ENCODE results near the gene STOX2. TPM values are rescaled to one million over a fixed set of nuclear protein-coding genes. Genes with fewer than 3 reads are reported as not detected.

Gene STOX2
- total RNA-seq, 1 experiment from 2014 or later: 2.2 TPM

GRCh38 chr4:183889190-183889589, 15.9 kb upstream of the STOX2 start:
- no peak for DNase-seq (ENCODE audit: extremely low read depth, low read depth)

GRCh38 chr4:183897193-183897592, 7.9 kb upstream of the STOX2 start:
- DNase-seq (ENCODE audit: extremely low read depth, low read depth): no peak

- no peak for DNase-seq (ENCODE audit: extremely low read depth, low read depth)
Measured at GRCh38 chr4:183898456-183898855, 6.7 kb upstream of the STOX2 start.

GRCh38 chr4:183903021-183903760, 1.9 kb upstream of the STOX2 start:
- no peak for DNase-seq (ENCODE audit: extremely low read depth, low read depth)

- DNase-seq (ENCODE audit: extremely low read depth, low read depth): no peak
Measured at GRCh38 chr4:183905593-183906488, 734 bp downstream of the STOX2 start.

- no peak for DNase-seq (ENCODE audit: extremely low read depth, low read depth)
Measured at GRCh38 chr4:183906489-183906738, 1.3 kb downstream of the STOX2 start.

- no peak for DNase-seq (ENCODE audit: extremely low read depth, low read depth)
Measured at GRCh38 chr4:183906739-183907651, 1.9 kb downstream of the STOX2 start.

GRCh38 chr4:183907871-183908683, 3.0 kb downstream of the STOX2 start:
- no peak for DNase-seq (ENCODE audit: extremely low read depth, low read depth)

- no peak for DNase-seq (ENCODE audit: extremely low read depth, low read depth)
Measured at GRCh38 chr4:183909187-183909586, 4.1 kb downstream of the STOX2 start.

GRCh38 chr4:183909801-183910200, 4.7 kb downstream of the STOX2 start:
- DNase-seq (ENCODE audit: extremely low read depth, low read depth): no peak

- no peak for DNase-seq (ENCODE audit: extremely low read depth, low read depth)
Measured at GRCh38 chr4:183912585-183912984, 7.5 kb downstream of the STOX2 start.

- DNase-seq (ENCODE audit: extremely low read depth, low read depth): no peak
Measured at GRCh38 chr4:183915976-183916375, 10.9 kb downstream of the STOX2 start.

- no peak for DNase-seq (ENCODE audit: extremely low read depth, low read depth)
Measured at GRCh38 chr4:183918696-183919095, 13.6 kb downstream of the STOX2 start.

- no peak for DNase-seq (ENCODE audit: extremely low read depth, low read depth)
Measured at GRCh38 chr4:183919141-183919540, 14.0 kb downstream of the STOX2 start.

- DNase-seq (ENCODE audit: extremely low read depth, low read depth): no peak
Measured at GRCh38 chr4:183920512-183920911, 15.4 kb downstream of the STOX2 start.

GRCh38 chr4:183921335-183921734, 16.2 kb downstream of the STOX2 start:
- no peak for DNase-seq (ENCODE audit: extremely low read depth, low read depth)

GRCh38 chr4:183924362-183925044, 19.4 kb downstream of the STOX2 start:
- no peak for DNase-seq (ENCODE audit: extremely low read depth, low read depth)

- DNase-seq (ENCODE audit: extremely low read depth, low read depth): no peak
Measured at GRCh38 chr4:183926950-183927349, 21.8 kb downstream of the STOX2 start.

- DNase-seq (ENCODE audit: extremely low read depth, low read depth): no peak
Measured at GRCh38 chr4:183932576-183932975, 27.5 kb downstream of the STOX2 start.

GRCh38 chr4:183934761-183935160, 29.7 kb downstream of the STOX2 start:
- DNase-seq (ENCODE audit: extremely low read depth, low read depth): no peak

Data from NCI-H460 (cell line).